ENCODE results near the gene CACNB1. TPM values are rescaled to one million over a fixed set of nuclear protein-coding genes. Genes with fewer than 3 reads are reported as not detected.

Gene CACNB1
- total and polyA plus RNA-seq, 2 of the 13 experiments (the other 11 are each of a cell fraction or from before 2014, with no cell fraction given): 0.75 to 1.5 TPM

DNA sequence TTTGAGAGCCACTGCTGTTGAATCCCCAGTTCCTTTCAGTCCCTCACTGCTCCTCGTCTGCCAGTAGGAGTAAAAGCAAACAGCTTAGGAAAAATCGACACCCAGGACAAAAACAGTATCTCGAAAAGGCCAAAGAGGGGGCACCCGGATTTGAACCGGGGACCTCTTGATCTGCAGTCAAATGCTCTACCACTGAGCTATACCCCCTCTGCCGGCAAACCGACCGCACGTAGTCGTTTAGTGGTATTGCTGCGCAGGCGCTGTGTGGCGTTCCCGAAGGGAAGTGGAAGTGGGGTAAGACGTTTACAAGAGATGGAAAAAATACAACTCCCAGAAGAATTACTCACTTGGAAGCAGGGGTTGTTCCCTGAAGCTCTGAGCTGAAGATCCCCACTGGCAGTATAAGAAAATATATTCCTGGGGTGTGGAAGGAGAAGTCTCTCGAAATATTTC is 43.8 kb downstream of the CACNB1 start (continued):
- TF ChIP-seq, protein P1, sequence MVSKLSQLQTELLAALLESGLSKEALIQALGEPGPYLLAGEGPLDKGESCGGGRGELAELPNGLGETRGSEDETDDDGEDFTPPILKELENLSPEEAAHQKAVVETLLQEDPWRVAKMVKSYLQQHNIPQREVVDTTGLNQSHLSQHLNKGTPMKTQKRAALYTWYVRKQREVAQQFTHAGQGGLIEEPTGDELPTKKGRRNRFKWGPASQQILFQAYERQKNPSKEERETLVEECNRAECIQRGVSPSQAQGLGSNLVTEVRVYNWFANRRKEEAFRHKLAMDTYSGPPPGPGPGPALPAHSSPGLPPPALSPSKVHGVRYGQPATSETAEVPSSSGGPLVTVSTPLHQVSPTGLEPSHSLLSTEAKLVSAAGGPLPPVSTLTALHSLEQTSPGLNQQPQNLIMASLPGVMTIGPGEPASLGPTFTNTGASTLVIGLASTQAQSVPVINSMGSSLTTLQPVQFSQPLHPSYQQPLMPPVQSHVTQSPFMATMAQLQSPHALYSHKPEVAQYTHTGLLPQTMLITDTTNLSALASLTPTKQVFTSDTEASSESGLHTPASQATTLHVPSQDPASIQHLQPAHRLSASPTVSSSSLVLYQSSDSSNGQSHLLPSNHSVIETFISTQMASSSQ (IDR thresholded peaks at IDR 0.05; ENCODE audit: low read depth): no peak
- TF ChIP-seq, protein P1 (CRISPR knock-in tag; IDR thresholded peaks at IDR 0.05; ENCODE audit: borderline replicate concordance): no peak; the same call in 1 of the 2 replicates
- TF ChIP-seq, protein P2, sequence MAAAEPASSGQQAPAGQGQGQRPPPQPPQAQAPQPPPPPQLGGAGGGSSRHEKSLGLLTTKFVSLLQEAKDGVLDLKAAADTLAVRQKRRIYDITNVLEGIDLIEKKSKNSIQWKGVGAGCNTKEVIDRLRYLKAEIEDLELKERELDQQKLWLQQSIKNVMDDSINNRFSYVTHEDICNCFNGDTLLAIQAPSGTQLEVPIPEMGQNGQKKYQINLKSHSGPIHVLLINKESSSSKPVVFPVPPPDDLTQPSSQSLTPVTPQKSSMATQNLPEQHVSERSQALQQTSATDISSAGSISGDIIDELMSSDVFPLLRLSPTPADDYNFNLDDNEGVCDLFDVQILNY (CRISPR knock-in tag; conservative IDR thresholded peaks at IDR 0.05): no peak
- TF ChIP-seq FOXM1 (CRISPR knock-in tag; IDR thresholded peaks at IDR 0.05) (no peak), NBN (conservative IDR thresholded peaks at IDR 0.05) (no peak), ZSCAN31 (CRISPR knock-in tag; IDR thresholded peaks at IDR 0.05; ENCODE audit: low read depth) (no peak; the same call in 1 of the 2 replicates), ZNF513 (CRISPR knock-in tag; conservative IDR thresholded peaks at IDR 0.05) (peak; percentile 80; the same call in 1 of the 2 replicates), CENPT (CRISPR knock-in tag; IDR thresholded peaks at IDR 0.05; ENCODE audit: low read depth) (no peak), SNRNP70 (IDR thresholded peaks at IDR 0.05; ENCODE audit: low read depth, low read length) (no peak), ATAD3A (CRISPR knock-in tag; IDR thresholded peaks at IDR 0.05) (no peak), IKZF1 (IDR thresholded peaks at IDR 0.05) (no peak), ZNF256 (CRISPR knock-in tag; conservative IDR thresholded peaks at IDR 0.05) (no peak), ZNF101 (CRISPR knock-in tag; IDR thresholded peaks at IDR 0.05; ENCODE audit: borderline replicate concordance, low read depth) (no peak), RARG (CRISPR knock-in tag; IDR thresholded peaks at IDR 0.05; ENCODE audit: low read depth) (no peak), ATRX (CRISPR knock-in tag; IDR thresholded peaks at IDR 0.05; ENCODE audit: borderline replicate concordance) (no peak), ZNF562 (CRISPR knock-in tag; IDR thresholded peaks at IDR 0.05; ENCODE audit: borderline replicate concordance) (no peak), EED (CRISPR knock-in tag; IDR thresholded peaks at IDR 0.05) (no peak), SALL1 (CRISPR knock-in tag; IDR thresholded peaks at IDR 0.05) (no peak; the same call in 1 of the 2 replicates)
- TF ChIP-seq, protein P3, sequence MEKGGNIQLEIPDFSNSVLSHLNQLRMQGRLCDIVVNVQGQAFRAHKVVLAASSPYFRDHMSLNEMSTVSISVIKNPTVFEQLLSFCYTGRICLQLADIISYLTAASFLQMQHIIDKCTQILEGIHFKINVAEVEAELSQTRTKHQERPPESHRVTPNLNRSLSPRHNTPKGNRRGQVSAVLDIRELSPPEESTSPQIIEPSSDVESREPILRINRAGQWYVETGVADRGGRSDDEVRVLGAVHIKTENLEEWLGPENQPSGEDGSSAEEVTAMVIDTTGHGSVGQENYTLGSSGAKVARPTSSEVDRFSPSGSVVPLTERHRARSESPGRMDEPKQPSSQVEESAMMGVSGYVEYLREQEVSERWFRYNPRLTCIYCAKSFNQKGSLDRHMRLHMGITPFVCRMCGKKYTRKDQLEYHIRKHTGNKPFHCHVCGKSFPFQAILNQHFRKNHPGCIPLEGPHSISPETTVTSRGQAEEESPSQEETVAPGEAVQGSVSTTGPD (CRISPR knock-in tag; IDR thresholded peaks at IDR 0.05): no peak
- TF ChIP-seq, protein P4, sequence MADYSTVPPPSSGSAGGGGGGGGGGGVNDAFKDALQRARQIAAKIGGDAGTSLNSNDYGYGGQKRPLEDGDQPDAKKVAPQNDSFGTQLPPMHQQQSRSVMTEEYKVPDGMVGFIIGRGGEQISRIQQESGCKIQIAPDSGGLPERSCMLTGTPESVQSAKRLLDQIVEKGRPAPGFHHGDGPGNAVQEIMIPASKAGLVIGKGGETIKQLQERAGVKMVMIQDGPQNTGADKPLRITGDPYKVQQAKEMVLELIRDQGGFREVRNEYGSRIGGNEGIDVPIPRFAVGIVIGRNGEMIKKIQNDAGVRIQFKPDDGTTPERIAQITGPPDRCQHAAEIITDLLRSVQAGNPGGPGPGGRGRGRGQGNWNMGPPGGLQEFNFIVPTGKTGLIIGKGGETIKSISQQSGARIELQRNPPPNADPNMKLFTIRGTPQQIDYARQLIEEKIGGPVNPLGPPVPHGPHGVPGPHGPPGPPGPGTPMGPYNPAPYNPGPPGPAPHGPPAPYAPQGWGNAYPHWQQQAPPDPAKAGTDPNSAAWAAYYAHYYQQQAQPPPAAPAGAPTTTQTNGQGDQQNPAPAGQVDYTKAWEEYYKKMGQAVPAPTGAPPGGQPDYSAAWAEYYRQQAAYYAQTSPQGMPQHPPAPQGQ (CRISPR knock-in tag; IDR thresholded peaks at IDR 0.05; ENCODE audit: borderline replicate concordance): no peak
